ENCODE results near the gene ZNF160. TPM values are rescaled to one million over a fixed set of nuclear protein-coding genes. Genes with fewer than 3 reads are reported as not detected.

The ZNF160 gene
- total and polyA plus RNA-seq, 2 of the 4 experiments (the other 2 are of a cell fraction), result 22.6 to 26.9 TPM

- BruUV-seq (replicated peaks), result no TSS peak
- intact Hi-C loops (cut with micrococcal nuclease) (no loop called here), dilution Hi-C loops (cut with HindIII; ENCODE audit: low sequenced_read_pairs, unreplicated experiment) (no loop called here), in situ Hi-C loops (cut with MboI; ENCODE audit: low sequenced_read_pairs) (no loop called here)
- H3K9me1 ChIP-seq (ENCODE audit: insufficient read depth, low read length), result no peaks in the 10 kb centered on the region
- H4K8ac ChIP-seq (ENCODE audit: low read depth in 2 of 2, low read length in 2 of 2), result no peak overlapping the region
- no peak overlapping the region for H3K14ac ChIP-seq (replicated peaks; ENCODE audit: low read depth, low read length)
- H2BK20ac ChIP-seq (ENCODE audit: low read depth, low read length), result no peak overlapping the region
- H2BK5ac ChIP-seq (ENCODE audit: low read depth, low read length, poor library complexity, severe bottlenecking), result no peak overlapping the region
- no peak overlapping the region for H3K9ac ChIP-seq (ENCODE audit: low read depth, low read length)
- H2AFZ ChIP-seq (replicated peaks; ENCODE audit: low read length, poor library complexity), result no peak overlapping the region
- no peak overlapping the region for H3K4me2 ChIP-seq (ENCODE audit: low read depth, low read length)
- H3K27me3 ChIP-seq (ENCODE audit: control insufficient read depth, insufficient read depth, low read length), result no peaks in the 10 kb centered on the region
- no peaks in the 10 kb centered on the region for H3K36me3 ChIP-seq (ENCODE audit: control insufficient read depth, insufficient read depth, low read length)
- H3K9me3 ChIP-seq (ENCODE audit: control insufficient read depth, insufficient read depth, low read length), result peaks cover 6% of the 10 kb centered on the region; the same call in 1 of the 2 replicates
- ATAC-seq (ENCODE audit: low read depth) (no peak), DNase-seq (no peak)
- H4K5ac ChIP-seq (ENCODE audit: low read depth, low read length), result no peak overlapping the region
- no peak overlapping the region for H3K4ac ChIP-seq (ENCODE audit: low read depth, low read length)
- H2BK120ac ChIP-seq (ENCODE audit: low read depth, low read length), result no peak overlapping the region
- no peak overlapping the region for H2BK15ac ChIP-seq (ENCODE audit: low read depth, low read length)
- H3K79me1 ChIP-seq (ENCODE audit: low read depth in 1 of 2, low read length in 2 of 2), result no peaks in the 10 kb centered on the region
- H3K4me3 ChIP-seq (ENCODE audit: insufficient read depth, low read depth, low read length), result no peak overlapping the region
- H2AK5ac ChIP-seq (ENCODE audit: low read depth, low read length), result no peak overlapping the region
- WGBS, 2 experiments (ENCODE audit: extremely low coverage in 2 of 2, insufficient read length in 1 of 2), result no CpG with 5 or more reads among the region's 1 CpG
- H3K4me1 ChIP-seq (ENCODE audit: control insufficient read depth, insufficient read depth, low read length), result no peaks in the 10 kb centered on the region
- H3K56ac ChIP-seq (ENCODE audit: extremely low read depth, insufficient read depth, low read length), result no peak overlapping the region
- no peak overlapping the region for H3K27ac ChIP-seq (ENCODE audit: insufficient read depth, low read length)
- TF ChIP-seq BHLHE40 (IDR thresholded peaks at IDR 0.05; ENCODE audit: low read depth, low read length) (no peak), FOS (IDR thresholded peaks at IDR 0.05; ENCODE audit: low read depth, low read length) (no peak), MAZ (IDR thresholded peaks at IDR 0.05; ENCODE audit: borderline replicate concordance, low read depth, low read length) (no peak), RFX5 (IDR thresholded peaks at IDR 0.05; ENCODE audit: low read depth, low read length) (no peak), SMC3 (IDR thresholded peaks at IDR 0.05; ENCODE audit: low read depth, low read length) (no peak), RAD21 (IDR thresholded peaks at IDR 0.05; ENCODE audit: low read length) (no peak), NFE2L2 (IDR thresholded peaks at IDR 0.05; ENCODE audit: low read depth, low read length) (no peak), CTCF (conservative IDR thresholded peaks at IDR 0.05; ENCODE audit: low read depth, low read length) (no peak), POLR2A (IDR thresholded peaks at IDR 0.05; ENCODE audit: low read depth, low read length) (no peak), MXI1 (IDR thresholded peaks at IDR 0.05; ENCODE audit: borderline replicate concordance, low read depth, low read length) (no peak), CHD1 (IDR thresholded peaks at IDR 0.05; ENCODE audit: low read depth, low read length) (no peak), CEBPB (IDR thresholded peaks at IDR 0.05; ENCODE audit: low read depth, low read length) (no peak), ELK1 (IDR thresholded peaks at IDR 0.05; ENCODE audit: borderline replicate concordance, low read depth, low read length) (no peak), USF2 (IDR thresholded peaks at IDR 0.05; ENCODE audit: low read depth, low read length) (no peak), RCOR1 (IDR thresholded peaks at IDR 0.05; ENCODE audit: insufficient replicate concordance, low read length) (no peak)
- no peaks in the 10 kb centered on the region for H4K20me1 ChIP-seq (ENCODE audit: insufficient read depth, low read length)
- no peak overlapping the region for H2AK9ac ChIP-seq (replicated peaks; ENCODE audit: low read depth, low read length, poor library complexity)
- H3K23ac ChIP-seq (ENCODE audit: low read depth, low read length), result no peak overlapping the region
- POLR2A ChIA-PET (ENCODE audit: unreplicated experiment), result no interaction called here
- CTCF ChIA-PET, result no interaction called here
- H4K91ac ChIP-seq (ENCODE audit: insufficient read depth, low read depth, low read length), result no peak overlapping the region
- no peak overlapping the region for H3K18ac ChIP-seq (ENCODE audit: low read depth, low read length)
These were observed 83.5 kb downstream of the ZNF160 start for GRCh38 chr19:53019684-53020083.
